Left lung (tissue), 10 donors: ENCODE measurements around the gene RPS19. TPM values are rescaled to one million over a fixed set of nuclear protein-coding genes. Genes with fewer than 3 reads are reported as not detected.

Experiments
- ATAC-seq: fragments of 200-7000 bp; cut with Tn5 transposase; one replicate; pipeline ENCODE4 v1.9.1; 2020; ENCODE audit warnings: moderate library complexity
- DNase-seq, 4 donors: peaks; one replicate each; pipeline ENCODE4 v3.0.0-alpha.2; 2013 to 2020
- H3K27ac ChIP-seq, 2 donors: fragments of 200-600 bp; sonication (generic) in 1 of 2; one replicate each; pipeline versions ENCODE4 v1.5.0 to v1.8.0; 2020 to 2021
- H3K27me3 ChIP-seq, 2 donors: fragments of 200-600 bp; sonication (generic) in 1 of 2; one replicate each; pipeline versions ENCODE4 v1.5.0 to v1.8.0; 2020 to 2021
- H3K36me3 ChIP-seq, 2 donors: fragments of 200-600 bp; sonication (generic) in 1 of 2; one replicate each; pipeline versions ENCODE4 v1.5.0 to v1.8.0; 2020 to 2021
- H3K4me1 ChIP-seq, 2 donors: fragments of 200-600 bp; one replicate each; pipeline ENCODE4 v1.8.0; 2021
- H3K4me3 ChIP-seq, 2 donors: fragments of 200-600 bp; sonication (generic) in 1 of 2; one replicate each; pipeline versions ENCODE4 v1.5.0 to v1.8.0; 2020 to 2021; ENCODE audit warnings: mild to moderate bottlenecking in 1 of 2
- H3K9me3 ChIP-seq, 2 donors: fragments of 200-600 bp; sonication (generic) in 1 of 2; one replicate each; pipeline versions ENCODE4 v1.5.0 to v1.8.0; 2020 to 2021
- CTCF ChIP-seq, 2 donors: fragments of 200-600 bp; sonication (generic) in 1 of 2; IDR thresholded peaks; one replicate each; pipeline versions ENCODE4 v1.5.0 to v1.8.0; 2021; ENCODE audit warnings: antibody characterized with exemption in 2 of 2
- intact Hi-C, 2 donors: fragments of 100-400 bp; cut with DNase I; formaldehyde crosslinking; loops; one replicate each; pipeline versions ENCODE4 v1.11.2 to v1.14.2; 2022
- polyA plus RNA-seq, 6 donors: library from polyadenylated mRNA; unstranded; fragments of 120-200 nt; gene quantifications; one replicate each; pipeline ENCODE4 v1.2.1, GENCODE V29; 2013; ENCODE audit not compliant: insufficient read length in 6 of 6
- total RNA-seq, 2 donors: library from RNA; stranded (reverse); fragmentation: NEBNext Ultra II Directional; extraction: Animal tissue kit (Norgen Biotek cat#: 25700); gene quantifications; one replicate each; pipeline ENCODE4 v1.2.1, GENCODE V29; 2021
- donor health status: DM: no; HTN: yes; CAD: no.
- donor health status: DM: no; HTN: no; CAD: no.

Gene RPS19
- total and polyA plus RNA-seq, 8 donors = 1,560 to 2,456 (median 1,910) TPM

- H3K36me3 ChIP-seq = peaks cover 6 to 100% of the 10 kb centered on the region in 2 donors
- H3K4me1 ChIP-seq = no peaks in the 10 kb centered on the region
- H3K27ac ChIP-seq = no peak overlapping the region
- ATAC-seq (peak; percentile 41), DNase-seq (peak in 1 of 4 donors; percentile 65)
- TF ChIP-seq CTCF (IDR thresholded peaks at IDR 0.05) = no peak
- intact Hi-C loops = no loop called here
- H3K27me3 ChIP-seq = no peaks in the 10 kb centered on the region
- no peak overlapping the region for H3K4me3 ChIP-seq
- H3K9me3 ChIP-seq = no peaks in the 10 kb centered on the region
Measured at GRCh38 chr19:41903193-41903953, 43.3 kb downstream of the RPS19 start.

GRCh38 chr19:41904118-41904870 lies 44.2 kb downstream of the RPS19 start:
- DNase-seq (peak; percentile 38 to 90 (median 84)), ATAC-seq (peak; percentile 88)
- no peak for TF ChIP-seq CTCF (IDR thresholded peaks at IDR 0.05)
- Histone ChIP-seq H3K36me3 (peaks cover 6 to 93% of the 10 kb centered on the region in 2 donors), H3K9me3 (no peaks in the 10 kb centered on the region), H3K4me3 (no peak overlapping the region), H3K27ac (peak overlapping the region; percentile 48 to 62), H3K27me3 (no peaks in the 10 kb centered on the region), H3K4me1 (no peaks in the 10 kb centered on the region)
- intact Hi-C loops = no loop called here

GRCh38 chr19:41905273-41906002 lies 45.4 kb downstream of the RPS19 start:
- no peak for TF ChIP-seq CTCF (IDR thresholded peaks at IDR 0.05)
- ATAC-seq (no peak), DNase-seq (peak in 1 of 4 donors; percentile 56)
- Histone ChIP-seq H3K9me3 (no peaks in the 10 kb centered on the region), H3K4me3 (no peak overlapping the region), H3K27me3 (no peaks in the 10 kb centered on the region), H3K36me3 (peaks cover 6 to 81% of the 10 kb centered on the region in 2 donors), H3K4me1 (no peaks in the 10 kb centered on the region), H3K27ac (no peak overlapping the region)
- intact Hi-C loops = no loop called here

GRCh38 chr19:41906271-41906670 lies 46.2 kb downstream of the RPS19 start:
- no peak for TF ChIP-seq CTCF (IDR thresholded peaks at IDR 0.05)
- H3K27me3 ChIP-seq = peaks cover 0 to 7% of the 10 kb centered on the region in 2 donors
- peaks cover 6 to 73% of the 10 kb centered on the region in 2 donors for H3K36me3 ChIP-seq
- no peak overlapping the region for H3K27ac ChIP-seq
- ATAC-seq = no peak
- H3K9me3 ChIP-seq = no peaks in the 10 kb centered on the region
- no peaks in the 10 kb centered on the region for H3K4me1 ChIP-seq
- no peak for DNase-seq
- H3K4me3 ChIP-seq = no peak overlapping the region
- intact Hi-C loops = no loop called here
